Measurements from ENCODE around the gene GIT2.

- TF ChIP-seq EZH2 (IDR thresholded peaks at IDR 0.05; ENCODE audit: borderline replicate concordance, low read length) (no peak), CTCF (conservative IDR thresholded peaks at IDR 0.05 in 1 of 2, IDR thresholded peaks at IDR 0.05 in 1 of 2; ENCODE audit: extremely low read depth in 1 of 2, insufficient read depth in 1 of 2, low read depth in 1 of 2, low read length in 2 of 2) (peak; percentile 9 to 20)
Observed at GRCh38 chr12:109934026-109934425, 62.1 kb downstream of the GIT2 start.
